Panc1 (cell line): ENCODE data around the gene AKAP13. TPM values are rescaled to one million over a fixed set of nuclear protein-coding genes. Genes with fewer than 3 reads are reported as not detected.

Experiments used
- ATAC-seq: fragments of 200-7000 bp; cut with Tn5 transposase; 2 replicates; pipeline ENCODE4 v1.9.1; 2020; ENCODE audit warnings: mild to moderate bottlenecking, moderate library complexity
- BruUV-seq: library from RNA; stranded (reverse); fragments of 400-500 nt; replicated peaks from 2 replicates; lab custom pipeline; 2021; lab: Mats Ljungman, UMichigan
- CTCF ChIA-PET: fragments of 300-600 bp; sonication (Branson Sonifier 250); formaldehyde crosslinking; loops from one replicate; lab custom pipeline; 2022; ENCODE audit warnings: antibody characterized with exemption; lab: Charles Lee
- POLR2A ChIA-PET: fragments of 300-600 bp; sonication (Branson Sonifier 250); formaldehyde crosslinking; loops from one replicate; lab custom pipeline; 2022; ENCODE audit warnings: antibody characterized with exemption; lab: Charles Lee
- DNase-seq: peaks from one replicate; pipeline ENCODE4 v3.0.0-alpha.2; 2010; ENCODE audit warnings: low read depth, low spot score
- H3K27ac ChIP-seq: 2 replicates; pipeline ENCODE4 v1.5.1; 2011; ENCODE audit warnings: mild to moderate bottlenecking, low read length, inconsistent platforms
- H3K27me3 ChIP-seq: fragments of 200-500 bp; sonication (Bioruptor generic); 2 replicates; pipeline ENCODE4 v1.6.0; 2014; ENCODE audit warnings: low read length, inconsistent platforms; ENCODE audit not compliant: control insufficient read depth, insufficient read depth
- H3K36me3 ChIP-seq: fragments of 200-500 bp; sonication (Bioruptor generic); 2 replicates; pipeline ENCODE4 v1.5.1; 2014; ENCODE audit warnings: inconsistent platforms, mild to moderate bottlenecking, low read length, moderate library complexity; ENCODE audit not compliant: control insufficient read depth, insufficient read depth
- H3K4me1 ChIP-seq: 2 replicates; pipeline ENCODE4 v1.5.1; 2011; ENCODE audit warnings: inconsistent platforms, mild to moderate bottlenecking, low read length, moderate library complexity; ENCODE audit not compliant: control insufficient read depth, insufficient read depth
- H3K4me3 ChIP-seq, 2 experiments: 2 replicates each; pipeline ENCODE4 v1.5.1; 2011 to 2012; ENCODE audit warnings: low read depth in 2 of 2, low read length in 2 of 2, mild to moderate bottlenecking in 2 of 2, inconsistent platforms in 1 of 2, moderate library complexity in 1 of 2
- H3K9me3 ChIP-seq: fragments of 200-500 bp; sonication (Bioruptor generic); 2 replicates; pipeline ENCODE4 v1.5.1; 2014; ENCODE audit warnings: low read depth, mild to moderate bottlenecking, inconsistent platforms, low read length, moderate library complexity; ENCODE audit not compliant: control insufficient read depth, insufficient read depth
- CTCF ChIP-seq: fragments of 450-650 bp; IDR thresholded peaks from 2 replicates; pipeline ENCODE4 v1.5.1; 2017; ENCODE audit warnings: mild to moderate bottlenecking
- POLR2AphosphoS5 ChIP-seq: IDR thresholded peaks from 2 replicates; pipeline ENCODE4 v1.6.1; 2012; ENCODE audit warnings: mild to moderate bottlenecking, low read depth, low read length, moderate library complexity
- REST ChIP-seq, 2 experiments: IDR thresholded peaks; 2 replicates each; pipeline ENCODE4 v1.6.1; 2011 to 2012; ENCODE audit warnings: low read depth in 2 of 2, control low read depth in 1 of 2, low read length in 1 of 2, mild to moderate bottlenecking in 1 of 2, moderate library complexity in 1 of 2; ENCODE audit not compliant: insufficient read depth in 1 of 2
- SIN3A ChIP-seq: IDR thresholded peaks from 2 replicates; pipeline ENCODE4 v1.6.1; 2012; ENCODE audit warnings: low read depth, mild to moderate bottlenecking, low read length, moderate library complexity, borderline replicate concordance; ENCODE audit not compliant: insufficient read depth
- TCF7L2 ChIP-seq: IDR thresholded peaks from 2 replicates; pipeline ENCODE4 v1.6.1; 2011; ENCODE audit warnings: mild to moderate bottlenecking, low read depth, low read length, inconsistent platforms
- in situ Hi-C: cut with HindIII; loops from 2 replicates; pipeline ENCODE4 v1.10.0; 2016; ENCODE audit warnings: low sequenced_read_pairs, low pct_unique_long_range_greater_than_20kb
- intact Hi-C: fragments of 100-400 bp; cut with micrococcal nuclease; formaldehyde crosslinking; loops from one replicate; pipeline ENCODE4 v1.10.0; 2022; ENCODE audit not compliant: unreplicated experiment
- total RNA-seq: library from RNA; stranded (reverse); gene quantifications from one replicate; pipeline ENCODE4 v1.2.1, GENCODE V29; 2021; ENCODE audit not compliant: unreplicated experiment

Gene AKAP13
- total RNA-seq, 1 experiment from 2014 or later, result 94.2 TPM

- BruUV-seq, result no TSS peak
- no peak overlapping the region for H3K4me3 ChIP-seq
- H3K27me3 ChIP-seq, result no peaks in the 10 kb centered on the region
- in situ Hi-C loops (no loop called here), intact Hi-C loops (no loop called here)
- ATAC-seq (no peak; the same call in 1 of the 2 replicates), DNase-seq (no peak)
- TF ChIP-seq POLR2AphosphoS5, result no peak
- no peak for TF ChIP-seq SIN3A
- TF ChIP-seq TCF7L2, result no peak
- no peak for TF ChIP-seq CTCF
- TF ChIP-seq REST (IDR thresholded peaks at IDR 0.05; ENCODE audit: insufficient read depth in 1 of 2, low read depth in 2 of 2, low read length in 1 of 2), result no peak
- no peaks in the 10 kb centered on the region for H3K4me1 ChIP-seq
- POLR2A ChIA-PET, result no interaction called here
- H3K27ac ChIP-seq, result no peak overlapping the region
- H3K9me3 ChIP-seq, result no peaks in the 10 kb centered on the region
- CTCF ChIA-PET, result no interaction called here
- H3K36me3 ChIP-seq, result no peaks in the 10 kb centered on the region; the same call in 1 of the 2 replicates
Observed at GRCh38 chr15:85551221-85551832, 170.9 kb downstream of the AKAP13 start.

GRCh38 chr15:85554852-85555521, 174.6 kb downstream of the AKAP13 start:
- ChIA-PET CTCF (interaction anchor here (1.0 kb wide), 1 partner anchor 30 kb away, joined by 3 read pairs; no protein-coding TSS in a partner anchor), POLR2A (interaction anchor here (0.6 kb wide), 1 partner anchor 196 kb away, joined by 5 read pairs; no protein-coding TSS in a partner anchor)
- in situ Hi-C loops, result no loop called here
- intact Hi-C loops, result no loop called here
- no peaks in the 10 kb centered on the region for H3K9me3 ChIP-seq
- no TSS peak for BruUV-seq
- TF ChIP-seq TCF7L2 (no peak), REST (IDR thresholded peaks at IDR 0.05; ENCODE audit: insufficient read depth in 1 of 2, low read depth in 2 of 2, low read length in 1 of 2) (no peak), SIN3A (no peak)
- no peak for DNase-seq
- ATAC-seq, result no peak
- H3K4me1 ChIP-seq, result no peaks in the 10 kb centered on the region
- H3K4me3 ChIP-seq, result no peak overlapping the region
- no peak overlapping the region for H3K27ac ChIP-seq
- no peaks in the 10 kb centered on the region; the same call in 1 of the 2 replicates for H3K36me3 ChIP-seq
- no peaks in the 10 kb centered on the region for H3K27me3 ChIP-seq
